IMR-90 (cell line): ENCODE results near the gene DHDH.

Experiments used
- RFX5 ChIP-seq: IDR thresholded peaks from 2 replicates; pipeline ENCODE4 v1.8.0; 2012; ENCODE audit warnings: low read depth, mild to moderate bottlenecking, low read length, moderate library complexity
- TF ChIP-seq, protein P1 (sequence below): conservative IDR thresholded peaks from 2 replicates; pipeline ENCODE4 v1.5.1; 2012; ENCODE audit warnings: mild to moderate bottlenecking, low read depth, low read length, improper control_type of control experiment

DNA sequence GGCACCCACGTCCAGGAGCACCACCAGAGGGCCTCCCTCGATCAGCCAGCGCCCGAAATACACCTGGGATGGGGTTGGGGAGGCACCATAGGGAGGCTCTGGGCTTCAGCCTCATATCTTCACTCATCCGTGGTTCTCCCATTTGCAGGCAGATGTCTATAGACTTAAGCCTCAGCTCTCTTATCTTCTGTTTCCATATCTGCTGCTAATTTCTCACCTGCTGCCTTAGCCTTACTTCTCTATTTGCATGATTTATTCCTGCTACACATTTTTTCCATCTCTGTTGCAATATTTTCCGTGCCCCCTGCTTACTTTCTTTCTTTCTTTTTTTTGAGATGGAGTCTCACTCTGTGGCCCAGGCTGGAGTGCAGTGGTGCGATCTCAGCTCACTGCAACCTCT is 53.8 kb downstream of the DHDH start:
- TF ChIP-seq, protein P1, sequence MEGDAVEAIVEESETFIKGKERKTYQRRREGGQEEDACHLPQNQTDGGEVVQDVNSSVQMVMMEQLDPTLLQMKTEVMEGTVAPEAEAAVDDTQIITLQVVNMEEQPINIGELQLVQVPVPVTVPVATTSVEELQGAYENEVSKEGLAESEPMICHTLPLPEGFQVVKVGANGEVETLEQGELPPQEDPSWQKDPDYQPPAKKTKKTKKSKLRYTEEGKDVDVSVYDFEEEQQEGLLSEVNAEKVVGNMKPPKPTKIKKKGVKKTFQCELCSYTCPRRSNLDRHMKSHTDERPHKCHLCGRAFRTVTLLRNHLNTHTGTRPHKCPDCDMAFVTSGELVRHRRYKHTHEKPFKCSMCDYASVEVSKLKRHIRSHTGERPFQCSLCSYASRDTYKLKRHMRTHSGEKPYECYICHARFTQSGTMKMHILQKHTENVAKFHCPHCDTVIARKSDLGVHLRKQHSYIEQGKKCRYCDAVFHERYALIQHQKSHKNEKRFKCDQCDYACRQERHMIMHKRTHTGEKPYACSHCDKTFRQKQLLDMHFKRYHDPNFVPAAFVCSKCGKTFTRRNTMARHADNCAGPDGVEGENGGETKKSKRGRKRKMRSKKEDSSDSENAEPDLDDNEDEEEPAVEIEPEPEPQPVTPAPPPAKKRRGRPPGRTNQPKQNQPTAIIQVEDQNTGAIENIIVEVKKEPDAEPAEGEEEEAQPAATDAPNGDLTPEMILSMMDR, result no peak
- no peak for TF ChIP-seq RFX5
